ENCODE results near the gene ABCC3.

ABCC3 gene

GRCh38 chr17:50731575-50732460 lies 97.1 kb downstream of the ABCC3 start:
- DNase-seq (ENCODE audit: extremely low spot score) = no peak
- ChIA-PET CTCF (no interaction called here), POLR2A (interaction anchor here (2.9 kb wide), 1 partner anchor 12 kb away, joined by 24 read pairs; the partner anchor contains the start of gene LUC7L3)
- TF ChIP-seq ELF4 (IDR thresholded peaks at IDR 0.05) (no peak), FOXK2 (IDR thresholded peaks at IDR 0.05) (no peak), TARDBP (IDR thresholded peaks at IDR 0.05) (no peak), SUZ12 (IDR thresholded peaks at IDR 0.05) (no peak), LEF1 (IDR thresholded peaks at IDR 0.05; ENCODE audit: borderline replicate concordance) (no peak), ZNF384 (IDR thresholded peaks at IDR 0.05) (no peak), HDGF (IDR thresholded peaks at IDR 0.05; ENCODE audit: borderline replicate concordance) (no peak), FOXA1 (IDR thresholded peaks at IDR 0.05) (no peak), ARNT (IDR thresholded peaks at IDR 0.05) (no peak), BHLHE40 (IDR thresholded peaks at IDR 0.05; ENCODE audit: borderline replicate concordance) (no peak), CTBP1 (IDR thresholded peaks at IDR 0.05; ENCODE audit: borderline replicate concordance) (no peak), NFRKB (IDR thresholded peaks at IDR 0.05) (no peak), SP1 (IDR thresholded peaks at IDR 0.05) (no peak), FOXM1 (IDR thresholded peaks at IDR 0.05; ENCODE audit: borderline replicate concordance) (no peak), L3MBTL2 (conservative IDR thresholded peaks at IDR 0.05) (no peak)
- TF ChIP-seq, protein P1, sequence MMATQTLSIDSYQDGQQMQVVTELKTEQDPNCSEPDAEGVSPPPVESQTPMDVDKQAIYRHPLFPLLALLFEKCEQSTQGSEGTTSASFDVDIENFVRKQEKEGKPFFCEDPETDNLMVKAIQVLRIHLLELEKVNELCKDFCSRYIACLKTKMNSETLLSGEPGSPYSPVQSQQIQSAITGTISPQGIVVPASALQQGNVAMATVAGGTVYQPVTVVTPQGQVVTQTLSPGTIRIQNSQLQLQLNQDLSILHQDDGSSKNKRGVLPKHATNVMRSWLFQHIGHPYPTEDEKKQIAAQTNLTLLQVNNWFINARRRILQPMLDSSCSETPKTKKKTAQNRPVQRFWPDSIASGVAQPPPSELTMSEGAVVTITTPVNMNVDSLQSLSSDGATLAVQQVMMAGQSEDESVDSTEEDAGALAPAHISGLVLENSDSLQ (IDR thresholded peaks at IDR 0.05) = no peak

DNA sequence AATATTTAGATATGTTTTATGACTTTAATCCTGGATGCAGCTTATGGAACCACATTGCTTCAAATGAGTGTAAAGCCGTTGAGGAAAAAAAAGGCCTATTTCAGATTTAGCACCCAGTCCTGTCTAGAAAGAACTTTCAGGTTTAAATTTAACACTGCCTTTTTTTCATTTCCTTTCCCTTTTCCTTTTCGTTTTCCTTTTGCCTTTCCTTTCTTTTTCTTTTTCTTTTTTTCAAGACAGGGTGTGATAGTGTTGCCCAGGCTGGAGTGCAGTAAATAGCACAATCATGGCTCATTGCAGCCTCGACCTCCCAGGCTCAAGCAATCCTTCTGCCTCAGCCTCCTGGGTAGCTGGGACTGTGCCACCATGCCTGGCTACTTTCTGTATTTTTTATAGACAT lies 100.6 kb downstream of the ABCC3 start:
- ChIA-PET POLR2A (interaction anchor here (1.0 kb wide), 1 partner anchor 27 kb away, joined by 3 read pairs; the partner anchor contains the start of gene ANKRD40), CTCF (no interaction called here)
- no peak for TF ChIP-seq FOXA1 (IDR thresholded peaks at IDR 0.05)
- TF ChIP-seq SUZ12 (IDR thresholded peaks at IDR 0.05) = no peak
- TF ChIP-seq BHLHE40 (IDR thresholded peaks at IDR 0.05; ENCODE audit: borderline replicate concordance) = no peak
- no peak for TF ChIP-seq HDGF (IDR thresholded peaks at IDR 0.05; ENCODE audit: borderline replicate concordance)
- no peak for DNase-seq (ENCODE audit: extremely low spot score)

GRCh38 chr17:50737118-50737698 lies 102.5 kb downstream of the ABCC3 start:
- TF ChIP-seq TARDBP (IDR thresholded peaks at IDR 0.05) (no peak), BHLHE40 (IDR thresholded peaks at IDR 0.05; ENCODE audit: borderline replicate concordance) (no peak), FOXK2 (IDR thresholded peaks at IDR 0.05) (no peak), FOXA1 (IDR thresholded peaks at IDR 0.05) (no peak), LEF1 (IDR thresholded peaks at IDR 0.05; ENCODE audit: borderline replicate concordance) (no peak), CTBP1 (IDR thresholded peaks at IDR 0.05; ENCODE audit: borderline replicate concordance) (no peak), ARNT (IDR thresholded peaks at IDR 0.05) (no peak), SP1 (IDR thresholded peaks at IDR 0.05) (no peak), NFRKB (IDR thresholded peaks at IDR 0.05) (no peak), FOXM1 (IDR thresholded peaks at IDR 0.05; ENCODE audit: borderline replicate concordance) (no peak), HDGF (IDR thresholded peaks at IDR 0.05; ENCODE audit: borderline replicate concordance) (no peak), ZNF384 (IDR thresholded peaks at IDR 0.05) (no peak)
- TF ChIP-seq, protein P1 (IDR thresholded peaks at IDR 0.05) = no peak
- no peak for DNase-seq (ENCODE audit: extremely low spot score)
- CTCF ChIA-PET = no interaction called here
- POLR2A ChIA-PET = no interaction called here

DNA sequence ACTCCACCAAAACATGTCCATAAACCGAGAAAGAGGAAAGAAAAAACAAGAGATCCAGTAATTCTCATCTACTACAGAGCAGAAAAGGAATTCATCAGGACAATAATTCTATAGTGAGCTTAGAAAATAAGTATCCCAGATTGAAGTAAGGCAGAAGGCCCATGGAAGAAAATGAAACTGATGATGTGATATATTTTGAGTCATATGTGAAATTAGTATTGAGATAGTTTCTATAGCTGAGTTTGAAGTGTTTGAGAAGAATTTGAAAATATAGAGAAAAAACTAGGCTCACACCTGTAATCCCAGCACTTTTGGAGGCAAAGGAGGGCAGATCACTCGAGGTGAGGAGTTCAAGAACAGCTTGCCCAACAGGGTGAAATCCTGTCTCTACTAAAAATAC lies 104.4 kb downstream of the ABCC3 start:
- POLR2A ChIA-PET = interaction anchor here (1.7 kb wide), 1 partner anchor 20 kb away, joined by 7 read pairs; the partner anchor contains the start of gene LUC7L3
- CTCF ChIA-PET = no interaction called here
- TF ChIP-seq BHLHE40 (IDR thresholded peaks at IDR 0.05; ENCODE audit: borderline replicate concordance) (no peak), FOXK2 (IDR thresholded peaks at IDR 0.05) (no peak), CTBP1 (IDR thresholded peaks at IDR 0.05; ENCODE audit: borderline replicate concordance) (no peak), TARDBP (IDR thresholded peaks at IDR 0.05) (no peak), L3MBTL2 (conservative IDR thresholded peaks at IDR 0.05) (no peak), FOXA1 (IDR thresholded peaks at IDR 0.05) (no peak), FOXM1 (IDR thresholded peaks at IDR 0.05; ENCODE audit: borderline replicate concordance) (no peak), HDGF (IDR thresholded peaks at IDR 0.05; ENCODE audit: borderline replicate concordance) (no peak), NFRKB (IDR thresholded peaks at IDR 0.05) (no peak), ZNF384 (IDR thresholded peaks at IDR 0.05) (no peak), ARNT (IDR thresholded peaks at IDR 0.05) (no peak), SUZ12 (IDR thresholded peaks at IDR 0.05) (no peak), ELF4 (IDR thresholded peaks at IDR 0.05) (no peak), SP1 (IDR thresholded peaks at IDR 0.05) (no peak), LEF1 (IDR thresholded peaks at IDR 0.05; ENCODE audit: borderline replicate concordance) (no peak)
- TF ChIP-seq, protein P1 (IDR thresholded peaks at IDR 0.05) = no peak
- DNase-seq (ENCODE audit: extremely low spot score) = no peak

Measured in HEK293T (cell line).